ENCODE data around the gene NAIF1. TPM values are rescaled to one million over a fixed set of nuclear protein-coding genes. Genes with fewer than 3 reads are reported as not detected.

Gene NAIF1
- total RNA-seq, 1 experiment from 2014 or later = 12.4 TPM

DNA sequence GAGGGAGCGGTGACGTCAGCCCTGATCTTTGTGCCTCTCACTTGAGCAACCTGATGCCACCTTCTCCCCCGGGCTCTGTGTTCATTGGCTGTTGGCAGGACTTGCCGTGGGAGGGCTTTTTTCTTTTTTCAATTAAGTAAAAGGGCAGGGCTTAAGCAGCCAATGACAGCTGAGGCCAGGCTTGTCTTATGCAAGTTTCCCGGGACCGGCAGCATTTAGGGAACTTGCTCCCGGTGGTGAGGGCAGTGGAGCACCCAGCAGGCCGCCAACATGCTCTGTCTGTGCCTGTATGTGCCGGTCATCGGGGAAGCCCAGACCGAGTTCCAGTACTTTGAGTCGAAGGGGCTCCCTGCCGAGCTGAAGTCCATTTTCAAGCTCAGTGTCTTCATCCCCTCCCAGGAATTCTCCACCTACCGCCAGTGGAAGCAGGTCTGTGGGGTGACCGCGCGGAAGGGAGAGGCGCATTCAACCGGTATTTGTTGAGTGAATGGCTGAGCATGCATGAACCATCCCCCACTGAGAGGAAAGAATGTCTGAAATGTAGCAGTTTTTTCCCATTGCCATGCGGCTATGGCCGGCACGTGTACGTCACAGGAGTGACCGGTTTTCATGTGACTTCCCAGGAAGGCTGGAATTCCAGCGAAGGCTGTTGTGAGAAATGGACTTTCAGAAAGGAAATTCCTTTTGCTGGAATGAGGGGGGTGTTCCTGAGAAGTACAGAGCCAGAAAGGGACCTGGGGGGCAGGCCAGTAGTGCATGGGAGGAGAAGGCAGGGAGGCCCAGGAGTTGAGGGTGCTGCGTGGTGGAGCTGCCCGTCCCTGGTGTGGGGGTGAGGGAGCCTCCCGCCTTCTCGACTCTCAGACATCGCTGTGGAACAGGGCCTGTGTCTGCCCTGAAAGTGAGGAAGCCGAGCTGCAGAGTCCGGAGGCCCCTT lies 31.4 kb upstream of the NAIF1 start (continued):
- TF ChIP-seq, protein P1, sequence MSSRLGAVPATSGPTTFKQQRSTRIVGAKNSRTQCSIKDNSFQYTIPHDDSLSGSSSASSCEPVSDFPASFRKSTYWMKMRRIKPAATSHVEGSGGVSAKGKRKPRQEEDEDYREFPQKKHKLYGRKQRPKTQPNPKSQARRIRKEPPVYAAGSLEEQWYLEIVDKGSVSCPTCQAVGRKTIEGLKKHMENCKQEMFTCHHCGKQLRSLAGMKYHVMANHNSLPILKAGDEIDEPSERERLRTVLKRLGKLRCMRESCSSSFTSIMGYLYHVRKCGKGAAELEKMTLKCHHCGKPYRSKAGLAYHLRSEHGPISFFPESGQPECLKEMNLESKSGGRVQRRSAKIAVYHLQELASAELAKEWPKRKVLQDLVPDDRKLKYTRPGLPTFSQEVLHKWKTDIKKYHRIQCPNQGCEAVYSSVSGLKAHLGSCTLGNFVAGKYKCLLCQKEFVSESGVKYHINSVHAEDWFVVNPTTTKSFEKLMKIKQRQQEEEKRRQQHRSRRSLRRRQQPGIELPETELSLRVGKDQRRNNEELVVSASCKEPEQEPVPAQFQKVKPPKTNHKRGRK (CRISPR knock-in tag; IDR thresholded peaks at IDR 0.05; ENCODE audit: borderline replicate concordance) = no peak
- TF ChIP-seq, protein P2, sequence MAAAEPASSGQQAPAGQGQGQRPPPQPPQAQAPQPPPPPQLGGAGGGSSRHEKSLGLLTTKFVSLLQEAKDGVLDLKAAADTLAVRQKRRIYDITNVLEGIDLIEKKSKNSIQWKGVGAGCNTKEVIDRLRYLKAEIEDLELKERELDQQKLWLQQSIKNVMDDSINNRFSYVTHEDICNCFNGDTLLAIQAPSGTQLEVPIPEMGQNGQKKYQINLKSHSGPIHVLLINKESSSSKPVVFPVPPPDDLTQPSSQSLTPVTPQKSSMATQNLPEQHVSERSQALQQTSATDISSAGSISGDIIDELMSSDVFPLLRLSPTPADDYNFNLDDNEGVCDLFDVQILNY (CRISPR knock-in tag; IDR thresholded peaks at IDR 0.05) = no peak
- TF ChIP-seq TP53 (CRISPR knock-in tag; IDR thresholded peaks at IDR 0.05) (no peak), JUN (CRISPR knock-in tag; IDR thresholded peaks at IDR 0.05) (no peak), RORB (CRISPR knock-in tag; IDR thresholded peaks at IDR 0.05) (no peak), NR3C1 (CRISPR knock-in tag; conservative IDR thresholded peaks at IDR 0.05; ENCODE audit: low read depth) (no peak), TEAD1 (CRISPR knock-in tag; IDR thresholded peaks at IDR 0.05) (peak; percentile 64), NFATC4 (CRISPR knock-in tag; IDR thresholded peaks at IDR 0.05) (peak; percentile 6; the same call in 1 of the 2 replicates)
- TF ChIP-seq, protein P3, sequence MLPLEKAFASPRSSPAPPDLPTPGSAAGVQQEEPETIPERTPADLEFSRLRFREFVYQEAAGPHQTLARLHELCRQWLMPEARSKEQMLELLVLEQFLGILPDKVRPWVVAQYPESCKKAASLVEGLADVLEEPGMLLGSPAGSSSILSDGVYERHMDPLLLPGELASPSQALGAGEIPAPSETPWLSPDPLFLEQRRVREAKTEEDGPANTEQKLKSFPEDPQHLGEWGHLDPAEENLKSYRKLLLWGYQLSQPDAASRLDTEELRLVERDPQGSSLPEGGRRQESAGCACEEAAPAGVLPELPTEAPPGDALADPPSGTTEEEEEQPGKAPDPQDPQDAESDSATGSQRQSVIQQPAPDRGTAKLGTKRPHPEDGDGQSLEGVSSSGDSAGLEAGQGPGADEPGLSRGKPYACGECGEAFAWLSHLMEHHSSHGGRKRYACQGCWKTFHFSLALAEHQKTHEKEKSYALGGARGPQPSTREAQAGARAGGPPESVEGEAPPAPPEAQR (CRISPR knock-in tag; IDR thresholded peaks at IDR 0.05) = no peak
- TF ChIP-seq, protein P4, sequence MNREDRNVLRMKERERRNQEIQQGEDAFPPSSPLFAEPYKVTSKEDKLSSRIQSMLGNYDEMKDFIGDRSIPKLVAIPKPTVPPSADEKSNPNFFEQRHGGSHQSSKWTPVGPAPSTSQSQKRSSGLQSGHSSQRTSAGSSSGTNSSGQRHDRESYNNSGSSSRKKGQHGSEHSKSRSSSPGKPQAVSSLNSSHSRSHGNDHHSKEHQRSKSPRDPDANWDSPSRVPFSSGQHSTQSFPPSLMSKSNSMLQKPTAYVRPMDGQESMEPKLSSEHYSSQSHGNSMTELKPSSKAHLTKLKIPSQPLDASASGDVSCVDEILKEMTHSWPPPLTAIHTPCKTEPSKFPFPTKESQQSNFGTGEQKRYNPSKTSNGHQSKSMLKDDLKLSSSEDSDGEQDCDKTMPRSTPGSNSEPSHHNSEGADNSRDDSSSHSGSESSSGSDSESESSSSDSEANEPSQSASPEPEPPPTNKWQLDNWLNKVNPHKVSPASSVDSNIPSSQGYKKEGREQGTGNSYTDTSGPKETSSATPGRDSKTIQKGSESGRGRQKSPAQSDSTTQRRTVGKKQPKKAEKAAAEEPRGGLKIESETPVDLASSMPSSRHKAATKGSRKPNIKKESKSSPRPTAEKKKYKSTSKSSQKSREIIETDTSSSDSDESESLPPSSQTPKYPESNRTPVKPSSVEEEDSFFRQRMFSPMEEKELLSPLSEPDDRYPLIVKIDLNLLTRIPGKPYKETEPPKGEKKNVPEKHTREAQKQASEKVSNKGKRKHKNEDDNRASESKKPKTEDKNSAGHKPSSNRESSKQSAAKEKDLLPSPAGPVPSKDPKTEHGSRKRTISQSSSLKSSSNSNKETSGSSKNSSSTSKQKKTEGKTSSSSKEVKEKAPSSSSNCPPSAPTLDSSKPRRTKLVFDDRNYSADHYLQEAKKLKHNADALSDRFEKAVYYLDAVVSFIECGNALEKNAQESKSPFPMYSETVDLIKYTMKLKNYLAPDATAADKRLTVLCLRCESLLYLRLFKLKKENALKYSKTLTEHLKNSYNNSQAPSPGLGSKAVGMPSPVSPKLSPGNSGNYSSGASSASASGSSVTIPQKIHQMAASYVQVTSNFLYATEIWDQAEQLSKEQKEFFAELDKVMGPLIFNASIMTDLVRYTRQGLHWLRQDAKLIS (CRISPR knock-in tag; IDR thresholded peaks at IDR 0.05; ENCODE audit: borderline replicate concordance) = 0 out of 2 replicates have a peak, but pooled peaks have one; percentile 71
- TF ChIP-seq, protein P5, sequence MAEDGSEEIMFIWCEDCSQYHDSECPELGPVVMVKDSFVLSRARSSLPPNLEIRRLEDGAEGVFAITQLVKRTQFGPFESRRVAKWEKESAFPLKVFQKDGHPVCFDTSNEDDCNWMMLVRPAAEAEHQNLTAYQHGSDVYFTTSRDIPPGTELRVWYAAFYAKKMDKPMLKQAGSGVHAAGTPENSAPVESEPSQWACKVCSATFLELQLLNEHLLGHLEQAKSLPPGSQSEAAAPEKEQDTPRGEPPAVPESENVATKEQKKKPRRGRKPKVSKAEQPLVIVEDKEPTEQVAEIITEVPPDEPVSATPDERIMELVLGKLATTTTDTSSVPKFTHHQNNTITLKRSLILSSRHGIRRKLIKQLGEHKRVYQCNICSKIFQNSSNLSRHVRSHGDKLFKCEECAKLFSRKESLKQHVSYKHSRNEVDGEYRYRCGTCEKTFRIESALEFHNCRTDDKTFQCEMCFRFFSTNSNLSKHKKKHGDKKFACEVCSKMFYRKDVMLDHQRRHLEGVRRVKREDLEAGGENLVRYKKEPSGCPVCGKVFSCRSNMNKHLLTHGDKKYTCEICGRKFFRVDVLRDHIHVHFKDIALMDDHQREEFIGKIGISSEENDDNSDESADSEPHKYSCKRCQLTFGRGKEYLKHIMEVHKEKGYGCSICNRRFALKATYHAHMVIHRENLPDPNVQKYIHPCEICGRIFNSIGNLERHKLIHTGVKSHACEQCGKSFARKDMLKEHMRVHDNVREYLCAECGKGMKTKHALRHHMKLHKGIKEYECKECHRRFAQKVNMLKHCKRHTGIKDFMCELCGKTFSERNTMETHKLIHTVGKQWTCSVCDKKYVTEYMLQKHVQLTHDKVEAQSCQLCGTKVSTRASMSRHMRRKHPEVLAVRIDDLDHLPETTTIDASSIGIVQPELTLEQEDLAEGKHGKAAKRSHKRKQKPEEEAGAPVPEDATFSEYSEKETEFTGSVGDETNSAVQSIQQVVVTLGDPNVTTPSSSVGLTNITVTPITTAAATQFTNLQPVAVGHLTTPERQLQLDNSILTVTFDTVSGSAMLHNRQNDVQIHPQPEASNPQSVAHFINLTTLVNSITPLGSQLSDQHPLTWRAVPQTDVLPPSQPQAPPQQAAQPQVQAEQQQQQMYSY (CRISPR knock-in tag; IDR thresholded peaks at IDR 0.05) = no peak
- TF ChIP-seq, protein P6, sequence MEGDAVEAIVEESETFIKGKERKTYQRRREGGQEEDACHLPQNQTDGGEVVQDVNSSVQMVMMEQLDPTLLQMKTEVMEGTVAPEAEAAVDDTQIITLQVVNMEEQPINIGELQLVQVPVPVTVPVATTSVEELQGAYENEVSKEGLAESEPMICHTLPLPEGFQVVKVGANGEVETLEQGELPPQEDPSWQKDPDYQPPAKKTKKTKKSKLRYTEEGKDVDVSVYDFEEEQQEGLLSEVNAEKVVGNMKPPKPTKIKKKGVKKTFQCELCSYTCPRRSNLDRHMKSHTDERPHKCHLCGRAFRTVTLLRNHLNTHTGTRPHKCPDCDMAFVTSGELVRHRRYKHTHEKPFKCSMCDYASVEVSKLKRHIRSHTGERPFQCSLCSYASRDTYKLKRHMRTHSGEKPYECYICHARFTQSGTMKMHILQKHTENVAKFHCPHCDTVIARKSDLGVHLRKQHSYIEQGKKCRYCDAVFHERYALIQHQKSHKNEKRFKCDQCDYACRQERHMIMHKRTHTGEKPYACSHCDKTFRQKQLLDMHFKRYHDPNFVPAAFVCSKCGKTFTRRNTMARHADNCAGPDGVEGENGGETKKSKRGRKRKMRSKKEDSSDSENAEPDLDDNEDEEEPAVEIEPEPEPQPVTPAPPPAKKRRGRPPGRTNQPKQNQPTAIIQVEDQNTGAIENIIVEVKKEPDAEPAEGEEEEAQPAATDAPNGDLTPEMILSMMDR (IDR thresholded peaks at IDR 0.05) = no peak
